GM18909 (cell line): ENCODE measurements around the gene TTC12.
"Not testable (repeated sequence)": the region's sequence is repeated elsewhere in the genome, so short reads cannot be mapped to it uniquely, and the experiment has no call there.

Experiments
- ATAC-seq: cut with Tn5 transposase; IDR thresholded peaks from one replicate; pipeline ENCODE4 v1.9.1; 2021; ENCODE audit warnings: mild to moderate bottlenecking; ENCODE audit not compliant: unreplicated experiment, poor library complexity

Gene TTC12

DNA sequence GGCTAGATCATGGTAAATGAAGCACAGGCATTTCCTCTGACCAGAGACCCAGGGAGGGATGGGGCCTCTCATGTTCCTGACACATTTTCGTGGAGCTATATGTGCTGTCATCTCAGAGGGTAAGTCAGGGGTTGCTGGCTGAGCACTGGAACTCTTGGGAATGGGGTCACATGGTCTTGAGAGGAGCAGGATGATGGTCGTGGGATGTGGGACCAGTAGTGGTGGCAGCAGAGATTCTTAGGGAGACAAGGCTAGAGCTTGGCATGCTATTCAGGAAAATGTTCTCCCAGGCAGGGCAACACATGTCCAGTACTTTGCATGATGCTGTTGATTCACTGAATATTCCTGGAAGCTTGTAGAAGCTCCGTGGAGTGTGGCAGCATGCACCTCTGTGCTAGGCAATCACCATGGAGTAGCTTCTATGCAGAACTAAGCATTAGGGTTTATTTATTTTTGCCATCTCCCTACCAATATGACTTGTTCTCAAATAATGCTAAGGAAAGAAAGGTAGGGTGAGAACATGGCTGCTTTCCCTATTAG, 31.4 kb upstream of the TTC12 start:
- no peak for ATAC-seq

DNA sequence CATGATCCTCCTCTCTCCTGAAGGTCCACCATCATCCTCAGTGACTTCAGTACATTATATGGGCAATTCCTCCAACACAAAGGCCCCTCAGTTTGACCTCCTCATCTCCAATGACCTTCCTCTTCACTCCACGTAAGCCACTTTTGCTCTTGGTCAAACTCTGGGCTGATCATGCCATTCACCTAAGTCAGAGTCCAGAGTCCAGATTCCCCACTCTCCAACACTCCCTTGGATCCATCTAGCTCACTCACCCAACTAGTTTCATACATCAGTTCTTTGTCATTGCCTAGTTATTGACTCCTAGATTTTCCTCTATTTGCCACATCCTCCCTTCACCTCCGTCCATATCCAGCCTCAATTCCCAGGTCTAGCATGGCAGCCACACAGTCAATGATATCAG, 30.5 kb upstream of the TTC12 start:
- no peak for ATAC-seq

DNA sequence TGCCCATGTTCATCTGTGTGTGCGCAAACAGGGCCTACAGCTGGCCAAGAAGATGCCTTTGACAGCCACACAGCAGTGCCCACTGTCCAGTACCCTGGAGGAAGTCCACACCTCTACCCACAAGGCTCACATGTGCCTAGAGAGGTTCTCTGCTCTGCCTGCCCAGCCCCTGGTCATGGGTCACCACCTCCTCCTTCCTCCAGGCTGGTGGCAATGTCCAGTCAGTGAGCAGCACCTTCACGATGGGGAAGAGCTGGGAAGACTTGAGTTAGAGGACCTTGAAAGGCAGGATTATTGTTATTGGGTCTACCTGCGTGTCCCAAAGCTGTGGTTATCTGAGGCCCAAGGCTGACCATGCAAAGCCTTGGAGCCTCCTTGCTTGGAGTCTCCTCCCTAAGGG, 28.4 kb upstream of the TTC12 start:
- no peak for ATAC-seq

DNA sequence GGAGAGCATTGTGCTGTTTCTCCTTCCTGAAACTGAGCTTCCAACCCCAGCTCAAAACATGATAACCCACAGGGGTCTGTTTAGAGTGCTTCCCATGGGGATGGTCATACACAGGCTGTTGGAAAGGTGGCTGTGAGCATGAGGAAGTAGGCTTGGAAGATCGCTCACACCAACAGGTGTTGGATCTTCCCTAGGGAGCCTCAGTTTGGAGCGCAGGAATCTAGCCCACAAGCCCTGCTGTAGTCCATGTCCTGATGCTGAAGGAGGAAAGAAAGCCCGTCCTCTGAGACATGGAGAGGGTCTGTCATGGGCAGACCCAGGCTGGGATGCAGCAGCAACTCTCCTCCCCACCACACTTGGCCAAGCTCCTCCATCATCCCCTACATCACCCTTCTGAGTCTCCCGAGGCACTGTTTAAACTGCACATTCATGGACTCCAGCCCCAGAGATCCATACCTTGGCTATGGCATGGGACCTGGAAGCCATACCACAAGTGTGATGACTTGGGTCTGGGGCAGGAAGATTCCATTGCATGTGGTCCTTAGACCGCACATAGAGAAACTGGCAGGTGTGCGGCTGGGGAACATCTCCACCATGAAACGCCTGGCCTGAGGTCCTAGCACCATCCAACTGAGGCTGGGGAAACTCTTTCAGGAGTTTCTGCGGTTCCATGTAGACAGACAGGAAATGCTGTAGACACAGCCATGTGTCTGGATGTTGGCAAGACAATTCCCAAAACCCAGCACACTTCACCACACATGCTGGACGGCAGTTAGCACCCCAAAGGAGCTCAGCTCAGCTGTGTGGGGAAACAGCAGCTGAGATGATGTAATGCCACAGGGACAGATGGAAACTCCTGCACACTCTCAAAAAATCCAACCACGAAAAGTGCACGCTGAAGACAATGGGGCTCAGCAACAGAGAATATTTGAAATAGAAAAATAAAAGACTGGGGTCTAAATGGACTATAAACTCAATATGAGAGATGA, 27.6 kb upstream of the TTC12 start:
- ATAC-seq: no peak

DNA sequence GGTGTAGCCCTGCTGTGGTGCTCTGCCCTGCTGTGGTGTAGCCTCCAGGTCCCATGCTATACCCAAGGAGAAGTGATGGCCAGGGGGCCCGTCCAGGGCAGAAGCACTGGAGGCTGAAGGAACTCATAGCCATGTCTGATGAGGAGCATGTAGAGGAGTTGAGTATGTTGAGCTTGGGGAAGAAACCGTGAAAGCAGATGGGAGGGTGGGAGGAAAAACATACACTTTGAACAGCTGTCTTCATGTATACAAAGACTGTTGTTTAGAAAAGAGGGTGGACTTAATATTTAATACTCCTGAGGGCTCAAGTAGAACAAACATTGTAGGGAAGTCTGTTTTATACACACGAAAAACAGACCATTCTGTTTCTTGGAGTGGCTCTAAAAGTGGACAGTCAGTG, 26.6 kb upstream of the TTC12 start:
- no peak for ATAC-seq

DNA sequence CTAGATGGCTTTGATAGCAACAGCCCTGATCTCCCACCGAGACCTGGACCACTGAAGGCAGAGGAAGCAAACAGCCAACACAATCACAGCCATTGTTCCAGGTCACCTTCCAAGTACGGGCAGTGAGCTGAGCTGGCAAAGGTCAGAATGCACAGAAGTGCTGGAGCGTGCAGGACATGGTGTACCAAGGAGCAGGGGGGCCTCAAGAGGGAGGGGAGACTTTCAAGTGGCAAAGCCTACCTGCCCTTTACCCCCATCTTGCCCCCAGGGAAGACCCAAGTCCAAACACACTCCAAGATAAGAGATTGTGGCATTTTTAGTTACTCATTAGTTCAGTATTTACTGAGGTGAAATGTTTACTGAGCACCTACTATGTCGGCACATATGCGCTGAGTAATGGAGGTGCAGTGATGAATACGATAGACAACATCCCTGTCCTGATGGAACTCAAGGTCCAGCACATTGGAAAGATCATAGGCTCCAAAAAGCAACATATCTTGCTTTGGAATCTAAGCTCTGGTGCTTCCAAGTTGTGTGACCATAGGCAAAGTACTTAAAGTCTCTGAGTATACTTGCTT, 26.0 kb upstream of the TTC12 start:
- no peak for ATAC-seq

DNA sequence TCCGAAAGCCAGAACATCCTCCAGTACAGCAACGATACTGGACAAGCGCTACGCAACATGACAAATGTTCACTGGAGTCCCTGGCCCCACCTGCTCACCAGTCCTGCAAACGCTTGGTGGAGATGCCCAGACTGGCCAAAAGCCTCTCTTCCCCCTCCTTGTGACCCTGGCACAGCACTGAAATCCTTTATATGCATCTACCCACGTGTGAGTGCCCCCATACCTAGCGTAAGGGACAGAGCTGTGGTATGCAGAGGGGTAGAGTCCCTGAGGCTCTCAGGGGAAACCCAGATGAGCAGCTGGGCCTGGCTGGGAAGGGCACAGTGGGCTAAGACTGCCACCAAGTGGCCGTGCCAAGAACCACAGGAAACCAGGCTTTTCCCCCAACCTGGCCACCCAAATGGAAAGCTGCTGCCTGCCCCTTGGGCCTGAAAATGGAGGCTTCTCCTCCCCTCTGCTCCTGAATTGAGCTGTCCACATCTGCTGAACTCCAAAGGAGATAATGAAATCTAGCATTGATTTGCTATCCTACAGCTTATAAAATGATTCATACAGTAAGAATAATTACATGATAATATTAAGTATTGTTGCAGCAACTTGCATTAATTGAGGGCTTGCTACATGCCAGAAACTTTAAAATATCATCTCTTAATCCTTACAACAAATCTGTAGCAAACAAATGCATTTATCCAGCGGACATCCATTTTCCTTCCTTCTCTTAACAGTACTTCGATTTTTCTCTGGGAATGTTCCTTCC, 24.8 kb upstream of the TTC12 start:
- peak; percentile 92 for ATAC-seq

DNA sequence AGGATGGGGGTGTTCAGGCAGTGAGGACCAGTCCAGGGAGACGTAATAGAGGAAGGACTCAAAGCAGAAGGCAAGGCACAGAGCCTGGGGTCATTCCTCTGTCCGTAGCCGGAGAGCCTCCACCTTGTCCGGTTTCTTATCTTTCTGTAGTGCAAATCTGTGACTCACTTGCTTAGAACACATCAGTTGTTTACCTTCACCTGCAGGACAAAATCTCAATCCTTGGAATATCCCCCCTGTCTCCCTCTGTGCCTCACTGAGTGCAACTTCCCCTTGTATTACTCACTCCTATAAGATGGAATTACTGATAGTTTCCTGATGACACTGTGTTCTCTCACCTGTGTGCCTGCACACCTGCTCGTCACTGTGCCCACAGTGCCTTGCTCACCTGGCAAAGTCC, 20.4 kb upstream of the TTC12 start:
- no peak for ATAC-seq

DNA sequence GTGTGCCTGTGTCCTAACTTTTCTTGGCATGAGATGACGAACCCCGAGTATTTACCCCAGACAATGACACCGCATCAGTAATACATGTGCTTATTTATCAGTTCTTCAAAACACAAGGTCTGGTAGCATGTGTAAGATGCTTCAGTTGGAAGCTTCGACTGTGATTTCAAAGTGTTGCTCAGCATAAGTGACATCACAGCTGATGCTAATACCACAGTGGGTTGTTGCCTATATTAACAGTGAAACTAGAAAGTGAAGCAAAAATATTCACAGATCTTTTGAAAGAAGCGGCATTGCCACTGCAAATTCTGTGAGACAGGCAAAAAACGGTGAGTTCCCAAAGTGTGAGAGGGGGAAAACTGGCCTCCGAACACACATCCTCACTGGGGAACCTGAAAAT, 18.4 kb upstream of the TTC12 start:
- no peak for ATAC-seq

DNA sequence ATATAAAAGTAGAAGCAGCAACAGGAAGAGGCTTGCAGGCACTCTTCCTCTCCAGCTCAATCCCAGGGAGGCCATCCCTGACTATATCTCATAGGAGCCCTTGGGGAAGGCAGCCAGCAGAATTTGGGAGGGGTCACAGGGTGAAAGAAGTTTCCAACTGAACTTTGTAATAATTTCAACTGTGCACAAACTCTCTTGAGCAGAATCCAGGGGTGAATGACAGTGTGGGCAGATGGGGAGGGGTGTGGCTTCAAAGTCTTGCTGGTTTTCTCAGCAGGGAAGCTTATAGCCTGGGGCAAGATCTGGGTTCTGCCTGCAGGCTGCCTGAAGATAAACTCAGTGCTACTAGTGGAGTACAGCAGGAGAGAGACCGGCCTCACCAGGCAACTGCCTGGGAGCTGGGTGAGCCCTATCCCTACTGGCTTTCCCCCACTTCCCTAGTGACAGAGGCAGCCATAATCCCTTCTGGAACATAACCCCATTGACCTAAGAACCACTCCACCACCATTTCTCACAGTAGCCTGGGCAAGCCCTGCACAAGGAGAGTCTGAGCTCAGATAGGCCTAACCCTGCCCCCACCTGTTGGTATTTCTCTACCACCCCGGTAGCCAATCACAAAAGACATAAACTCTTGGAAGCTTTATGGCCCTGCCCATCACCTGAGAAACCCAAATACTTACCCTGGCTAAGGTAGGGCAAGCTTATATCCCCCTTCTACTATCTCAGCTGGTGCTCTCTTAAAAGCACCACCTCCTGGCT, 17.8 kb upstream of the TTC12 start:
- ATAC-seq: no peak

DNA sequence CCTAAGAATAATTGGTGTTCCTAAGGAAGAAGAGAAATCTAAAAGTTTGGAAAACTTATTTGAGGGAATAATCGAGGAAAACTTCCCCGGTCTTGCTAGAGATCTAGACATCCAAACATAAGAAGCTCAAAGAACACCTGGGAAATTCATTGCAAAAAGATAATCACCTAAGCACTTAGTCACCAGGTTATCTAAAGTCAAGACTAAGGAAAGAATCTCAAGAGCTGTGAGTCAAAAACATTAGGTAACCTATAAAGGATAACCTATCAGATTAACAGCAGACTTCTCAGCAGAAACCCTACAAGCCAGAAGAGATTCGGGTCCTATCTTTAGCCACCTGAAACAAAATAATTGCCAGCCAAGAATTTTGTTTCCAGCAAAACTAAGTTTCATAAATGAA, 15.9 kb upstream of the TTC12 start:
- ATAC-seq: not testable (repeated sequence)

DNA sequence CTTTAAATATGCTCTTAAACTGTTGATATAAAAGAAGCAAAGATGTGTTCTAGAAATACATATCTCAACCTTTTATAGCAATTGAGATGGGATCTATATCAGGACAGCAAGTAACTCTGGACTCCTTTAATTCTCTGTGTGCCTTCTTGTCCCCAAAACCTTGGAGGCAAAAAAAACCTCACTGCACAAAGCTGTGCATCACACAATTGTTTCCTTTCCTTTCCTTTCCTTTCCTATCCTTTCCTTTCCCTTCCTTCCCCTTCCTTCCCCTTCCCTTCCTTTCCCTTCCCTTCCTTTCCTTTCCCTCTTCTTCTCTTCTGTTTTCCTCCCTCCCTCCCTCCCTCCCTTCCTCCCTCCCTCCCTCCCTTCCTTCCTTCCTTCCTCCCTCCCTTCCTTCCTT, 9.5 kb upstream of the TTC12 start:
- ATAC-seq: no peak

DNA sequence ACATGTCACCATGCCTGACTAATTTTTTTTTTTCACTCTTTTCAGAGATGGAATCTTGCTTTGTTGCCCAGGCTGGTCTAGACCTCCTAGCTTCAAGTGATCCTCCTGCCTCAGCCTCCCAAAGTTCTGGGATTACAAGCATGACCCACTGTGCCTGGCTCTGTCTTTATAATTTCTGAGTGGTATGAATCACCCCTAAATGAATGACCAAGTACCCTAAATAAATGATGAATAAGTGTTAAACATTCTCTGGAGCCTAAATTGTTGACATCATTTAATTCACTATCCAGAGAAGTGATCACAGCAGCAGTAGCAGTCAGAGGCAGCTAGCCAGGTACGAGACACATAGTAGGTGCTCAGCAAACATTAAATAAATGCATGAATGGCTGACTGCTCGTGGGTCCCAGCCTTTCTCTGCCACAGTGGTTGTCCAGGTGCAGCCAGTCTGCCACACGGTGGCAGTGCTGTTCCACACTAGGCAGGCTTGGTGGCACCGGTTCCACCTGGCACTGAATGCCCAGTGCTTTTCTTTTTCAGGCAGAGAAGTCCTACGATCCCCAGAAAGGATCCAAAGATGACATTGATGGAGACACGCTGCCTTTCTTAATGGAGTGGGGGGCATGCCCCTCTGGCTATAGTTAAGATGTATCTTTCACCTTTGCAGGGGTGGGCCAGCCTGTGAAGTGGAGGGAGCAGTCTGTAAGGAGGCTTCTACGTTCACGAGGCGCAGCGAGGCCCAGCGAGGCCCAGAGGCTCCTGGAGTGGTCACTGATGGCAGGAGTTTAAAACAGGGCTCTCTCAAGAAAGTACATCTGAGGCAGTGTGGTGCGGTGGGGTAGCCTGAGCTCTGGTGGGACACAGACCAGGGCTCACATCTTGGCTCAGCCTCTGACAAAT, 8.7 kb upstream of the TTC12 start:
- ATAC-seq: peak; percentile 77

DNA sequence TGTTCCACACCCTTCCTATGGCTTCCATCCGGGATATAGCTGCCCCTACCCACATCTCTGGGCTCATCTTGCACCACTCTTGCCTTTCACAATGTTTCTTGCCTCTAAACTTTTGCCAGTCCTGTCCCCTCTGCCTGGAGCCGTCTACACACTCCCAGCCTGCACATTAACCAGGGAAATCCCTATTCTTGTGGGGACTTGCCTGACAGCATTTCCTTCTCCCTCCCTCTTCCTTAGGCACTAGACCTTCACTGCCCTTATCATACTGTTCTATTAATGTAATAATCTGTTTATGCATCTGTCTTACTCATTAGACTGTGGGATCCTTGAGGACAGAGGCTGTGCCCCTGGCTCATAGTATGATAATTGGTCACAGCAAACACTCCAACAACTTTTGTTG, 5.8 kb upstream of the TTC12 start:
- no peak for ATAC-seq

DNA sequence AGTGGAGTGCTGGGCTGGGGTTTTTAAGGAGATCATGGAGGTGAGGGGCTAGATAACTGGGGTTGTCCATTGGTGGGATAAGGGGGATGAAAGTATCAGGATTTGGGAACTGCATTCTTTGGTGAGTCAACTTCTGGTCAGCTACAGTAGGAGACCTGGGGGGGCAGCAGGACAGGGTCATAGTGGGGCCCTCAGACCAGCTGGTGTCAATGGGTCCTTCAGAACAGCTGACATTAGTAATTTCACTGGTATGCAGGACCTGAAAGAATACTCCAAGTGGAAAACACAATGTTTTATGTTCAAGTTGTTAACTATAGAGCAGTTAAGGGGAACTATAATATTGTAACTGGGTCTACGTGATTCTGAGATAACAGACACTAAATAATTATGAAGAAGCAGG, 2.8 kb upstream of the TTC12 start:
- no peak for ATAC-seq

DNA sequence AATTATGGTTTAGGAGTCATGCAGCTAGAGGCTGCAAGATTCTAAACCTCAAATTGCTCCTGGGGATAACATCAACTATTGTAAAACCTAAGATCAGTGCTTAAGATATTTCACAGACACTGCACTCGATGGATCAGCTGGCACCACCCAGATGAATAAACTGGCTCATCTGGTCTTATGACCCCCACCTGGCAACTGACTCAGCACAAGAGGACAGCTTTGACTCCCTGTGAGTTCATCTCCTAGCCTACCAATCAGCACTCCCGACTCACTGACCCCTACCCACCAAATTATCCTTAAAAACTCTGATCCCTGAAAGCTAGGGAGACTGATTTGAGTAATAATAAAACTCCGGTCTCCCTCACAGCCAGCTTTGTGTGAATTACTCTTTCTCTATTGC, 782 bp upstream of the TTC12 start:
- no peak for ATAC-seq

DNA sequence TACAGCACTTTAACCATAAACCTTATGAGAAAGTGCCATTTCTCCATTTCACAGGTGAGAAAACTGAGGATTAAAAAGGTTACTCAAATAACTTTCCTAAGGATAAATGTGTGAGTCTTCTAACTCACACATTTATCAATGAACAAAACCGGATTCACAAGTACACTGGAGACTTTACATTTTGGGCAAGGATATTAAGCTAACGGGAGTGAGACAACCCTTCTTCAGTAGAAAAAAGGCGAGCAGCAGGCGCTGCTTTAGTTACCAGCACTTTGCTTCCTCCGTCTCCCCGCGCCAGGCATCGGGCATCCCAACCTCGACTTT, 356 bp upstream of the TTC12 start:
- ATAC-seq: no peak

DNA sequence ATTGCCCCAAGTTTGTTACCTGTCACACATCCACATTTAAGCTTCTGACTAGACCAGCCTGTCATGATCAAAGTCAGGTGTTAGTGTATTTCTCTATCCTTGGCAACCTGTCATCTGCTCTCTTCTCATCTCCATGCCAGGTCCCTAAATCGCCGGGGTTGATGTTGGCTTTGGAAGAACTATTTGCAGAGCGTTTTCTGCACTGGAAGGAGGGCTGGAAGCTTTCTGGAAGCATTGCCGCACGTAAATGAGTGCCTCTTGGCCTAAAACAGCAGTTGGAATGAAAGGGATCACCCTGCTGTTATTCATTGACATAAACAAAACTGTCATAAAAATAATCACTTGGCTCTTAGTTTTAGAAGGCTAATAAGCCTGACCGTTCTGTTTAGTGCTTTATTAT, 1.4 kb downstream of the TTC12 start:
- no peak for ATAC-seq

DNA sequence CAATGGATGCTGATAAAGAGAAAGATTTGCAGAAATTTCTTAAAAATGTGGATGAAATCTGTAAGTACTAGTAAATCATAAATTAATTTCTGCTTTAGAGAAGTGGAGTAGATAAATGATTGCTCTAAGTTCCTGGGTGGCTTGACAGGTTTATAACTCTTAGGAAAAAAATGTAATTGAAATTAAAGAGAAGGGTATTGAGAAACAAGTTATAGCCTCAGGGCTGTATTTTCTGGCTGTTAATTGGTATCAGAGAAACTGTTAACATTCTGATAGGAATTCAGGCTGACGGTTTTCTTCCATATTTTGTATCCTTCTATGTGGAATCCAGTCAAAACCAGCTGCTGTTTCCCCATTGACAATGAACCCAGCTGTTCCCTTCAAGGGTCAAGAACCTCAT, 1.9 kb downstream of the TTC12 start:
- no peak for ATAC-seq
